Testis (tissue), 2 donors: ENCODE results near the gene FGGY.

Source experiments
- CTCF ChIP-seq, 3 experiments: fragments of 450-650 bp in 2 of 3; fragments of 200-600 bp in 1 of 3; sonication (generic) in 1 of 3; IDR thresholded peaks; one replicate each; pipeline ENCODE4 v1.5.1; 2016 to 2019; ENCODE audit warnings: antibody characterized with exemption in 3 of 3, mild to moderate bottlenecking in 2 of 3, moderate library complexity in 1 of 3
- POLR2A ChIP-seq: fragments of 450-650 bp; IDR thresholded peaks from one replicate; pipeline ENCODE4 v1.6.1; 2017; ENCODE audit warnings: antibody characterized with exemption, mild to moderate bottlenecking, moderate library complexity

- TF ChIP-seq POLR2A (no peak), CTCF (IDR thresholded peaks at IDR 0.05) (no peak)
Observed at GRCh38 chr1:59605184-59605583, 308.3 kb downstream of the FGGY start.
